SK-N-SH treated with all-trans-retinoic acid at 6 μM for 48 hours (cell line): ENCODE results near the gene IGF2BP1.

Source experiments
- BACH2 ChIP-seq: fragments of 250-450 bp; sonication (Bioruptor Pico); IDR thresholded peaks from 2 replicates; pipeline ENCODE4 v1.9.0; 2021; ENCODE audit warnings: mild to moderate bottlenecking, borderline replicate concordance
- CSDC2 ChIP-seq: fragments of 250-450 bp; sonication (Bioruptor Pico); IDR thresholded peaks from 2 replicates; pipeline ENCODE4 v1.5.0; 2020; ENCODE audit warnings: mild to moderate bottlenecking, moderate library complexity
- ESRRG ChIP-seq: fragments of 250-450 bp; sonication (Bioruptor Pico); IDR thresholded peaks from 2 replicates; pipeline ENCODE4 v1.6.1; 2021; ENCODE audit warnings: mild to moderate bottlenecking
- ISL1 ChIP-seq: fragments of 250-450 bp; sonication (Bioruptor Pico); IDR thresholded peaks from 2 replicates; pipeline ENCODE4 v2.1.2; 2022; ENCODE audit warnings: mild to moderate bottlenecking, moderate library complexity
- OSR1 ChIP-seq: fragments of 250-450 bp; sonication (Bioruptor Pico); IDR thresholded peaks from 2 replicates; pipeline ENCODE4 v1.8.0; 2022; ENCODE audit warnings: moderate library complexity, mild to moderate bottlenecking, inconsistent platforms
- PPARA ChIP-seq: fragments of 250-450 bp; sonication (Bioruptor Pico); IDR thresholded peaks from 2 replicates; pipeline ENCODE4 v1.5.0; 2020; ENCODE audit warnings: mild to moderate bottlenecking, borderline replicate concordance
- TOX ChIP-seq: fragments of 250-450 bp; sonication (Bioruptor Pico); IDR thresholded peaks from 2 replicates; pipeline ENCODE4 v1.8.0; 2021; ENCODE audit warnings: mild to moderate bottlenecking, moderate library complexity, borderline replicate concordance
- ZNF565 ChIP-seq: fragments of 450-650 bp; formaldehyde crosslinking; conservative IDR thresholded peaks from 2 replicates; pipeline ENCODE4 v1.5.0; 2020; ENCODE audit warnings: low read depth, mild to moderate bottlenecking, moderate library complexity
- TF ChIP-seq, protein P1 (sequence below): fragments of 250-450 bp; sonication (Bioruptor Pico); IDR thresholded peaks from 2 replicates; pipeline ENCODE4 v1.5.1; 2020; ENCODE audit warnings: low read depth, mild to moderate bottlenecking, moderate library complexity
- TF ChIP-seq, protein P2 (sequence below): fragments of 250-450 bp; sonication (Bioruptor Pico); IDR thresholded peaks from 2 replicates; pipeline ENCODE4 v1.8.0; 2020; ENCODE audit warnings: mild to moderate bottlenecking, moderate library complexity, borderline replicate concordance

DNA sequence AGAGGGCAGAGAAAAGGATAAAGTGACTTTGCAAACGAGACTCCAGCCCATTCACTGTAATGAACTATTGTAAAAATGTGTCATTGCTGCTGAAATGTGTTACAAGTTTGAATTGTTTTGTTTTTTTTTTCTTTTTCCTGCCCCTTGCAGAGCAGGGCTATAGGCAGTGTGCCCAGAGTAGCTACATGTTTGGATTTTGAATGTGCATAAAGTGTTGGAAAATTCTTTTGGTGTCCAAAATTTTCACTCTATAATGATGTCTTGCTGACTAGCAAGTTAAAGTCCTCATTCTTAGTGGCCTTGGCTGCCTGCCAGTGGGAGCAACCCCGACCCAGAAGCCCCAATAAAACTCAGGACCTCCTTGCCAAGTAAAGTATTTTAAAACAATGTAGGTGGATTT, 66.5 kb downstream of the IGF2BP1 start:
- no peak for TF ChIP-seq TOX (CRISPR knock-in tag)
- TF ChIP-seq, protein P1, sequence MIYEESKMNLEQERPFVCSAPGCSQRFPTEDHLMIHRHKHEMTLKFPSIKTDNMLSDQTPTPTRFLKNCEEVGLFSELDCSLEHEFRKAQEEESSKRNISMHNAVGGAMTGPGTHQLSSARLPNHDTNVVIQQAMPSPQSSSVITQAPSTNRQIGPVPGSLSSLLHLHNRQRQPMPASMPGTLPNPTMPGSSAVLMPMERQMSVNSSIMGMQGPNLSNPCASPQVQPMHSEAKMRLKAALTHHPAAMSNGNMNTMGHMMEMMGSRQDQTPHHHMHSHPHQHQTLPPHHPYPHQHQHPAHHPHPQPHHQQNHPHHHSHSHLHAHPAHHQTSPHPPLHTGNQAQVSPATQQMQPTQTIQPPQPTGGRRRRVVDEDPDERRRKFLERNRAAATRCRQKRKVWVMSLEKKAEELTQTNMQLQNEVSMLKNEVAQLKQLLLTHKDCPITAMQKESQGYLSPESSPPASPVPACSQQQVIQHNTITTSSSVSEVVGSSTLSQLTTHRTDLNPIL (CRISPR knock-in tag) = no peak
- no peak for TF ChIP-seq PPARA (CRISPR knock-in tag)
- no peak for TF ChIP-seq OSR1
- TF ChIP-seq ISL1 = no peak
- no peak for TF ChIP-seq ZNF565 (CRISPR knock-in tag)
- TF ChIP-seq, protein P2, sequence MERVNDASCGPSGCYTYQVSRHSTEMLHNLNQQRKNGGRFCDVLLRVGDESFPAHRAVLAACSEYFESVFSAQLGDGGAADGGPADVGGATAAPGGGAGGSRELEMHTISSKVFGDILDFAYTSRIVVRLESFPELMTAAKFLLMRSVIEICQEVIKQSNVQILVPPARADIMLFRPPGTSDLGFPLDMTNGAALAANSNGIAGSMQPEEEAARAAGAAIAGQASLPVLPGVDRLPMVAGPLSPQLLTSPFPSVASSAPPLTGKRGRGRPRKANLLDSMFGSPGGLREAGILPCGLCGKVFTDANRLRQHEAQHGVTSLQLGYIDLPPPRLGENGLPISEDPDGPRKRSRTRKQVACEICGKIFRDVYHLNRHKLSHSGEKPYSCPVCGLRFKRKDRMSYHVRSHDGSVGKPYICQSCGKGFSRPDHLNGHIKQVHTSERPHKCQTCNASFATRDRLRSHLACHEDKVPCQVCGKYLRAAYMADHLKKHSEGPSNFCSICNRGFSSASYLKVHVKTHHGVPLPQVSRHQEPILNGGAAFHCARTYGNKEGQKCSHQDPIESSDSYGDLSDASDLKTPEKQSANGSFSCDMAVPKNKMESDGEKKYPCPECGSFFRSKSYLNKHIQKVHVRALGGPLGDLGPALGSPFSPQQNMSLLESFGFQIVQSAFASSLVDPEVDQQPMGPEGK (CRISPR knock-in tag) = no peak
- no peak for TF ChIP-seq ESRRG
- TF ChIP-seq BACH2 (CRISPR knock-in tag) = no peak
- no peak for TF ChIP-seq CSDC2
